Activated CD4-positive, CD25-positive, alpha-beta regulatory T cell treated with anti-CD3 and anti-CD28 coated beads, Interleukin-2, amount 50 U/mL, for 72 hours (primary cell): ENCODE measurements around the gene CIAPIN1.
"Not testable (repeated sequence)": the region's sequence is repeated elsewhere in the genome, so short reads cannot be mapped to it uniquely, and the experiment has no call there.

Source experiments
- DNase-seq: peaks from one replicate; pipeline ENCODE4 v3.0.0; 2021

CIAPIN1 gene

GRCh38 chr16:57403965-57404817 is 43.0 kb downstream of the CIAPIN1 start, which contains the start of gene CCL17:
CCL17 (plus strand) TSS chr16:57404767; CDS start chr16:57413933, 9,166 bp downstream.
- no peak for DNase-seq

- DNase-seq, result no peak
Observed at GRCh38 chr16:57401943-57402640, 45.1 kb downstream of the CIAPIN1 start.

- DNase-seq, result not testable (repeated sequence)
Observed at GRCh38 chr16:57397493-57397892, 49.7 kb downstream of the CIAPIN1 start.

- DNase-seq, result no peak
Observed at GRCh38 chr16:57396786-57397185, 50.4 kb downstream of the CIAPIN1 start.

GRCh38 chr16:57395026-57395425 is 52.2 kb downstream of the CIAPIN1 start:
- DNase-seq, result no peak

- no peak for DNase-seq
Observed at GRCh38 chr16:57394444-57394843, 52.7 kb downstream of the CIAPIN1 start.

GRCh38 chr16:57392694-57393093 is 54.5 kb downstream of the CIAPIN1 start:
- no peak for DNase-seq

GRCh38 chr16:57391708-57392107 is 55.5 kb downstream of the CIAPIN1 start:
- DNase-seq, result no peak

GRCh38 chr16:57391300-57391699 is 55.9 kb downstream of the CIAPIN1 start:
- no peak for DNase-seq

- DNase-seq, result no peak
Observed at GRCh38 chr16:57390636-57391295, 56.4 kb downstream of the CIAPIN1 start.

GRCh38 chr16:57389087-57389468 is 58.1 kb downstream of the CIAPIN1 start:
- DNase-seq, result no peak

GRCh38 chr16:57388359-57389086 is 58.7 kb downstream of the CIAPIN1 start:
- DNase-seq, result no peak

- no peak for DNase-seq
Observed at GRCh38 chr16:57387598-57388354, 59.4 kb downstream of the CIAPIN1 start.

GRCh38 chr16:57386381-57386951 is 60.7 kb downstream of the CIAPIN1 start:
- no peak for DNase-seq

- no peak for DNase-seq
Observed at GRCh38 chr16:57385083-57385482, 62.1 kb downstream of the CIAPIN1 start.

GRCh38 chr16:57384248-57385070 is 62.7 kb downstream of the CIAPIN1 start:
- no peak for DNase-seq

GRCh38 chr16:57383276-57384247 is 63.6 kb downstream of the CIAPIN1 start:
- DNase-seq, result no peak

- DNase-seq, result no peak
Observed at GRCh38 chr16:57382535-57383275, 64.5 kb downstream of the CIAPIN1 start.
